GM18873 (cell line): ENCODE data around the gene C20orf202.
"Not testable (repeated sequence)": the region's sequence is repeated elsewhere in the genome, so short reads cannot be mapped to it uniquely, and the experiment has no call there.

ENCODE experiments used
- ATAC-seq: cut with Tn5 transposase; IDR thresholded peaks from one replicate; pipeline ENCODE4 v1.9.1; 2021; ENCODE audit warnings: mild to moderate bottlenecking, moderate library complexity, moderate number of reproducible peaks; ENCODE audit not compliant: unreplicated experiment, low FRiP score

C20orf202 gene

DNA sequence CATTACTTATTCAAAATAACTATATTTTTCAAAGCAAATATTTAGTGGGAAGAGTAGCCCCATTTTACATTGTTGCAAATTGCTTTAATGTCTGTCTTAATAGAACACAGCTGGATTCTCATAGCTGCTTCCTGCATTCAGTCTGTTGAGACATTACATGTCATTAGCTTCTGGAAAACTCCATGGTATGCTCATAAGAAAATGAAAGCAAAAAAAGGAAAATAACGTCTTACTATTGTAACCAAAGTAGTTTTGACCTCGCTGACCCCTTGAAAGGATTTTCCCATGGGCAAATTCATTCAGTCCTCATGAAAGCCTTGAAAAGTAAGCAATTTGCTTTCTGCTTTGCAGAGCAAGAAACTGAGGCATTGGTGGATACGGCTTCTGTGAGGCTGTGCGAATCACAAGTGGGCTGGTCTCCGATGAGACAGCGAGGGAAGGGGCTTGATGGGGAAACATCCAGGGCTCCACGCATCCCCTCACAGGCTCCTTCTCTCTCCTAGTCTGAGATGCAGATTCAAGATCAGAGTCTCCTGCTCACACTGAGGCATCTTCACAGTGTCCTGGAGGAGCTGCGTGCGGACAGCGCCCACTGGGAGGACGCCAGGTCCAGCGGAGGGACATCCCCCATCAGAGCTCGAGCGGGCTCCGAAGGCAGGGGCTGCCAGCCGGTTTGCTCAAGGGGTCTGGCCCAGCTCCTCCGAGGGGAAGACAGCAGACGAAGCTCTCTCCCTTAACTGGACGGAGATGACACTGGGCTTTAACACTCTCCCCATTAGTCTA, 3.3 kb downstream of the C20orf202 start:
- ATAC-seq: no peak

DNA sequence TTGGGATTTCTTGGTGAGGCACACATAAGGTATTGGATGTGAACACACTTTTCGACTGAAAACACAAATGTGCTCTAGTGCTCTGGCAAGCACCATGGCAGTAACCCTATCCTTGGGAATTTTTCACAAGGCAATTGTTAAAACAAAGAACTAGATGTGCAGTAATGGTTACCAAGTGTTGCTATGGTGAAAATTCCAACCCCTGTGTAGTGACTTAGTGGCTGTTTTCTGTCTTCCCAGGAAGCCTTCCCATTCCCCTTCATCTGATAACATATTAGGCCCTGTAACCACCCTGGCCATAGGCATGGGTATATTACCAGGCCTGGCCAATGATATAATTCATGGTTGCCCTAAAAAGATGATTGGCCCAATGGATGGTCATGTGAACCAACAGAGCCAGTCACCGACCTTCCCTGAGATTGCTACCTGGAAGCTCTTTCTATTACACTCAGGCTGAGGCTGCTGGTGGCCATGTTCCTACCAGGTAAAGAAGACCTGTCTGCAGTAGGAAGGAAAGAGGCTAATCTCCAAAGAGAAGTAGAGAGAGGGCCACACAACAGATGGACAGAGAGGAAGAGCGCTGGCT, 4.1 kb downstream of the C20orf202 start:
- ATAC-seq: no peak

DNA sequence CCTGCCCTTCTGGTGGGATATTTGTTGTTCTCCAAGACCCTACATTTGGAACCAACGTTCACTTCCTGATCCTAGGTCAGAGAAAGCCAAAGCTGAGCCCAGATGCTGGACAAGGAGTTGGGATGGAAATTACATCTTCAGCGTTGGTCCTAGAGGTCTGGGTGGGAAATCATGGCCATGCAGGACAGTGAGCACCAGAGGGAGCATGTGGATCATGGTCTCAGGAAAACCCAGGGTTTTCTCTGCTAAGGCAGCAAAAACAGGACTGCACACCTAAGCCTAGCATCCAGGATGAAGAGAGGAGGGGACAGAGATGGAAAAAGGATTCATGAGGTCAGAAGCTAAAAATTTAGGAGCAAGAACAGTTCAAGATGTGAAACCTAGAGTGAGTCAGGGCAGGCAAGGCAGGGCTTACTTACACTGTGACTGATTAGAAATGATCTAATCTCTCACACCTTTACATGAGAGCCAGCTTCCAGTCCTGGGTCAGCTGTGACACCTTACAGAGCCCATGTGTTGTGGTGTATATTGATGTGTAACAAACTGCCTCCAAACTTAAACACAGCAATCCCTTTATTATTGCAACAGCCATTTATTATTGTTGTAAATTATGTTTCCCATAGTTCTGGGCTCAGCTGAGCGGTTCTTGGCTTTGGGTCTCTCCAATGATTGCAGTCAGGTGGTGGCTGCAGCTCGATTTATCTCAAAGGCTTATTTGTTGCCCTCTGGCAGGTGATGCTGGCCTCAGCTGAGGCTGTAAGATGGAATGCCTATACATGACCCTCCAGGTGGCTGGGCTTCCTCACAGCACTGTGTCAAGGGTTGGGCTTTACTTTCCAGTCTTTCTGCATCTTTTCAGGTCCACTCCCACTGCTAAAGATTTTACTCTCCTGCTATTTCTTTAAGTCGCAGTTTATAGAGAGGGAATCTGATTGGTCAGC, 6.5 kb downstream of the C20orf202 start:
- ATAC-seq: no peak

DNA sequence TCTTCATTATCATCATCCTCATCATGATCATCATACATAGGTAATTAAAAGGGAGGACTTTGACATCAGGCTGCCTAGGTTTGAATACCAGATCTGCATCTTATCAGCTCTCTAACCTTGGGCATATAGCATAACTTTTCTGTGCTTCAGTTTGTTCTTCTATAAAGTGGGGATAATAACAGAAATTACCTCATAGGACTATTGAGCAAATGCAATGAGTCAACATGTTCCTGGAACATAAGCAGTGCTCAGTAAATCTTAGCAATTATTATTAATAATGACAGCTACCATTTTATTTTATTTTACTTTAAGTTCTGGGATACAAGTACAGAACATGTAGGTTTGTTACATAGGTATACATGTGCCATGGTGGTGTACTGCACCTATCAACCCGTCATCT, 7.2 kb downstream of the C20orf202 start:
- no peak for ATAC-seq

DNA sequence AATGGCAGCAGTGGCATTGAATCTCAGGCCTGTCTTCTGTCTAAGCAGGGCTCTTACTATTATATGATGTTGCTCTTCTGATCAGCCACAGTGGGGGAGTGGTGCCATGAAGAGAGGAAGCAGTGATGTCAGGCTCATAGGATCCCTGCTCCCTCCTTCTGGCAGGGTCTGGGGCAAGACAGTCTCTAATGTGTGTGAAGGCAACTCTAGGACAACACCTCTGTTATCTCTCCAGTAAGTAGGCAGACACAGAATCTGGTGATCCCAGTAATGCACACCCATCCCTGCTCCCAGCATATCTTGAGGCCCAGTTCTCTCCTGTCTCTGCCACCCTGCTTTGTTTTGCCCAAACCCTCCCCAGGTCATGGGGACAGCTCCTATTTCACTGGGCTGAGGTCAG, 8.8 kb downstream of the C20orf202 start:
- no peak for ATAC-seq

- ATAC-seq: no peak
Measured at GRCh38 chr20:1212607-1213396, 9.5 kb downstream of the C20orf202 start.

DNA sequence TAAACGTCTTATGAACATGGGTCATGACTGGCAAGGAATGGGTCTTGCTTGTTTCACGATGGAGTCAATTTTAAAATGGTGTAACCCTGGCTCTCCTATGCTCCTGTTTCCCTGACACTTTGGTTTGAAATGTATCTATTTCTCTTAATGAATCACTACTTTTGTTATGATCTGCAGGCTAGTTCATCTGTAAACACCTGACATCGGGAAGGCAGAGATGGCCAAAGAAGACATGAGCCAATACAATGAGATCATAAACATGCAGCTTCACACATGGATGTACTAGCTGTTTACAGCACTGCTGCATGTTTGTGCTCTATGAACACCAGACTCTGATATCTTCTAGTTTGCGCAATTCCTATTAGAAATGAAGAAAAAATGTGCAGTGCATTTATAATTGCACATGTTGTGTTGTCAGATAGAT, 11.6 kb downstream of the C20orf202 start:
- no peak for ATAC-seq

DNA sequence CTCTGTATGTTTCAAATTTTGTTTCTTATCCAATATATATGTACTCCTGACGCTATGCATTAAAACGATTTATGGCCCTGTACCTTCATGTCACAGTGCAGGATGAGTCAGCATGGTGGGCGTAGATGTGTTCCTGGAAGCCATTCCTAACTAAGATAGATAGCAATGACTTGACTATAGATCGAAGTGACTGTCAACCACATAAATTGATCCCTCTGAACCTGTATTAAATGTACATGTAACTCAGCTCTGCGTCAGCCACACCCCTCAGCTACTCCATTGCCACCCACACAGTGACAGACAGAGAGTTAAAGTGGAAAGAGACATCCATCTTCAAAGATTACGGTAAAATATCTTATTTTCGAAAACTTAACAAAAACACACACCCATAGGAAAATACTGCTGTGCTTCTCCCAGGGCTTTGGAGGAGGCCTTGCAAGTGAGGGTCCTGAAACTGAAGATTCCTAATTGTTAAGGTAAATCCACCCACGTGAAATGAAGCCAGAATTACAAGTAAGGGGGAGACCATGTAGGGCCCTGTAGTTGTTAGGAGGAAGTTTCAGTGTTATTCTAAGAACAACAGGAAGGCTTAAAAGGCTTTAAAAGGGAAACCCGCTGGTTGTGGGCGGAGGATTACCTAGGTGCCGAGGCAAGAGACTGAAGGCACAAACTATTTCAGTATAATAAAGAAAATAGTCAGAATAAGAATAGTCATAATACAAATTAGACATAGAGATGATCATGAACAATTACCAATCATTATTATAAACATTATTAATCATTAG, 12.3 kb downstream of the C20orf202 start:
- no peak for ATAC-seq

- ATAC-seq: not testable (repeated sequence)
Measured at GRCh38 chr20:1216527-1217427, 13.5 kb downstream of the C20orf202 start.

GRCh38 chr20:1222750-1223149, 19.5 kb downstream of the C20orf202 start:
- ATAC-seq: not testable (repeated sequence)

DNA sequence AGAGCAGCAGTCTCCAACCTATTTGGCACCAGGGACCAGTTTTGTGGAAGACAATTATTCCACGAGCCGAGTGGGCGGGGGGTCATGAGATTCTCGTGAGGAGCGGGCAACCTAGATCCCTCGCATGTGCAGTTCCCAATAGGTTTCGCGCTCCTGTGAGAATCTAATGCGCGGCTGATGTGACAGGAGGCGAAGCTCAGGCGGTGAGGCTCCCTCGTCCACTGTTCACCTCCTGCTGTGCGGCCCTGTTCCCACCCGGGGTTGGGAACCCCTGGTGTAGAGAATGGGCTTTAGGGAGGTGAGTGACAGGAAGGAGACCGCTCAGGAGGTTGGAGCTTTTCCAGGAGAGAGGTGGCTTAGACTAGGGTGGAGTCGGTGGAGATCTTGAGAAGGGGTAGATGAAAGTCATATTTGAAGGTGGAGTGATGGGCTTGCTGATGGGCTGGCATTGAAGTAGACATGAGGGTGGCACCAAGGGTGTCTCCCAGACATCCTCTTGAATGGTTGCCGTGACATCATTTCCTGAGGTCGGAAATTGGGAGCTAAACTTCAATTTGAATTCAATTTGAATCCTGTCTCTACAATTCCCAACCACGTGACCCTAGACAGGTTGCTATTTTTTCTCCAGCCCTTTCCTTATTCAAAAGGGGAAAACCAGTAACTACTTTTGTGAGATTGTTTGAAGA, 21.1 kb downstream of the C20orf202 start:
- ATAC-seq: no peak

DNA sequence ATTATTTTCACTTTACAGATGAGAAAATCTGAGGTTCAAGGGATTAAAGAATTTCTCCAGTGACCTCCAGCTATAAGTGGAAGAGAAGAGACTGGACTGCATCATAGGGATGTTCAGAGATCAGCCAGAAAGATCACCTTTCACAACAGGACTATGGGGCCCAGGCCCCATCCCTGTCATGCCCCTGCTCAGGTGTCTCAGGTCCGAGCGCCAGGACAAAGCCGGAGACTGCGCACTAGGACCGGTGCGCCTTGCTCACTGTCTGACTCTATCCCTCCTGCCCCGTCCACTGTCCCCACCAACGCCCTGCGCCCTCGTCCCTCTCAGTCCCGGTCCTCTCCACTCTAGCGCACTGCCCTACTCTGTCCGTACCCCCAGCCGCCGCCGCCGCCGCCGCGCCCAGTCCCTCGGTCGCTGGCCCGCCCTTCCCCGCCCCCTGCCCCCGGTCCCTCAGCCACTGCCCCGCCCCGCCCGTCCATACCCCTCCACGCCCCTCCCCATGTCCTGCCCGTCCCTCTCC, 22.1 kb downstream of the C20orf202 start:
- no peak for ATAC-seq

- ATAC-seq: no peak
Measured at GRCh38 chr20:1225783-1226654, 22.8 kb downstream of the C20orf202 start, which contains the start of gene RAD21L1. RAD21L1 (plus strand) TSS chr20:1226044; CDS start chr20:1228454, 2,410 bp downstream.

DNA sequence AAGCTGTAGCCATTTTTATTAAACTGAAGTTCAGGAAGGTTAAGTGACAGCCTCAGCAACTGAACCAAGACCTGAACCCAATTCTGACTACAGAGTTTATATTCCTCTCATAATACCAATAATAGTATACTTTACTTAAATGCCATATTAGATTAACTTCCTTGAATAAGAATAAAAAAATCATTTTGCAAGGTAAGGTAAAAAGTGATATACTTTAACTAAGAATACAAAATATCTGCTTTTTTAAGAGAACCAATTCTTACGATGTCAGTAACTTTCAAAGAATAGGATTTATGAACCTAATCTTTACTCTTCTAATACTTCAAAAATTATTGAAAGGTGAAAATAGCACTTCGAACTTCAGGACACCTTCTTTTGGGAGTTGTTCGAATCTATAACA, 26.3 kb downstream of the C20orf202 start:
- no peak for ATAC-seq

GRCh38 chr20:1232286-1233111, 29.2 kb downstream of the C20orf202 start:
- no peak for ATAC-seq

- ATAC-seq: no peak
Measured at GRCh38 chr20:1240549-1240948, 37.3 kb downstream of the C20orf202 start.
